Measurements from ENCODE around the gene TRPM7. TPM values are rescaled to one million over a fixed set of nuclear protein-coding genes. Genes with fewer than 3 reads are reported as not detected.
"Not testable (repeated sequence)": the region's sequence is repeated elsewhere in the genome, so short reads cannot be mapped to it uniquely, and the experiment has no call there.

TRPM7 gene
- total RNA-seq, 3 donors from 2014 or later = 42.5 to 46.4 (median 42.6) TPM

DNA sequence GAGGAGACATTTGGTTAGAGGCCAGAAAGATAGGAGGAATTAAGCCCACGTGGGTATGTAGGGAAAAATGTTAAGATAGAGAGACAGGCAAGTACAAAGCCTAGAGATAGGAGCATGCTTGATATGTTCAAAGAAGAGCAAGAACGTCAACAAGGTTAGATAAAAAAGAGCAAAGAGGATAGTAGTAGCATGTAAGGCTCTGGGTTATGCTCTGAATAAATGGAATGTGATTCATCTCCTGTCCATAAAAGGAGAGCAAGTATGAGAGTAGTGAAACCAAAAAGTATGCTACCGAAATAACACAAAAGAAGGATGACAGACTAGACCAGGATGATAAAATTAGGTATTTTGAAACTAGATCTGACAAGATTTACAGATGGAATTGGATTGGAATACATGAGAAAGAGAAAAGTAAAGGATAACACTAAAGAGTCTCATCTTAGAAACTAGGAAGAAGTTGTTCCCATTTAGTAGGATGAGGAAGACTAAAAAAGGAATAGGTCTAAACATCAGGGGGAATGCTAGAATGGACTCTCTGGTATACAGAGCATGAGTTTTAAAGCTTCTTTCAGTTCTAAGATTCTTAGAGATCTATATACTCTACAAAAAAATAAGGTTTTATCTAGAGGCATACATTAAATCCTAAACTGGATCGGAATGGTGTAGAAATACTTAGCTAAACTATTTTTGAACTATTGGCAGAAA is 59.1 kb downstream of the TRPM7 start:
- DNase-seq (no peak), ATAC-seq (peak; percentile 43 to 48)
- Mint-ChIP-seq H3K4me3 (no peak overlapping the region), H3K36me3 (ENCODE audit: insufficient read depth) (peaks cover 35% of the 10 kb centered on the region), H3K27me3 (ENCODE audit: low read depth) (no peaks in the 10 kb centered on the region), H3K9me3 (no peaks in the 10 kb centered on the region), H3K4me1 (ENCODE audit: low read depth) (peaks cover 10% of the 10 kb centered on the region)

- Mint-ChIP-seq H3K27me3 (ENCODE audit: low read depth) (no peaks in the 10 kb centered on the region), H3K36me3 (ENCODE audit: insufficient read depth) (peaks cover 37% of the 10 kb centered on the region), H3K4me1 (ENCODE audit: low read depth) (peaks cover 10% of the 10 kb centered on the region), H3K4me3 (no peak overlapping the region), H3K9me3 (no peaks in the 10 kb centered on the region)
- no peak for ATAC-seq
- no peak for DNase-seq
Measured at GRCh38 chr15:50624616-50625168, 61.9 kb downstream of the TRPM7 start.

DNA sequence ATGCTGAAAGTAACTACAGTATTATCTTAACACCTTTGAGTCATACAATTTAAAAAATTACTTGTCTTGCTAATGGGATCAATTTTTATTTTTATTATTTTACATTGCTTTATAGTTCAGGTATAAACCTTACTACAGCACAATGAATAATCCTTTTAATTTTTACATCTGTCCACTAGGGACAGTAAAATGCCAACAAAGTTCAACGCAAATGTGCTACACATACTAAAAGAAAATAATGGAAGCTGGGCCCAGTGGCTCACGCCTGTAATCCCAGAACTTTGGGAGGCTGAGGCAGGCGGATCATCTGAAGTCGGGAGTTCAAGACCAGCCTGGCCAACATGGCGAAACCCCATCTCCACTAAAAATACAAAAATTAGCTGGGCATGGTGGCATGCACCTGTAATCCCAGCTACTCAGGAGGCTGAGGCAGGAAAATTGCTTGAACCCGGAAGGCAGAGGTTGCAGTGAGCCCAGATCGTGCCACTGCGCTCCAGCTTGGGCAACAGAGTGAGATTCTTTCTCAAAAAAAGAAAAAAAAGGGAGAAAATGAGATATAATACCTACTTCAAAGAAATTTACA is 64.1 kb downstream of the TRPM7 start:
- not testable (repeated sequence) for H3K4me1 Mint-ChIP-seq (ENCODE audit: low read depth); H3K4me3 Mint-ChIP-seq; H3K27me3 Mint-ChIP-seq (ENCODE audit: low read depth); DNase-seq; ATAC-seq; H3K9me3 Mint-ChIP-seq
- H3K36me3 Mint-ChIP-seq (ENCODE audit: insufficient read depth) = peaks cover 31% of the 10 kb centered on the region

DNA sequence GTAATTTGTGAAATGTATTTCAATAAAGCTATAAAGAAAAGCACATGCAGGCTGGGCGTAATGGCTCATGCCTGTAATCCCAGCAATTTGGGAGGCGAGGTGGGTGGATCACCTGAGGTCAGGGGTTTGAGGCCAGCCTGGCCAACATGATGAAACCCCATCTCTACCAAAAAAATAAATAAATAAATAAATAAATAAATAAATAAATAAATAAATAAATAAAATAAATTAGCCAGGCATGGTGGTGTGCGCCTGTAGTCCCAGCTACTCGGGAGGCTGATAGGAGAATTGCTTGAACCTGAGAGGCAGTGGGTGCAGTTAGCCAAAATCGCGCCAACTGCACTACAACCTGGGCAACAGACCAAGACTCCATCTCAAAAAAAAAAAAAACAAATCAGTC is 69.6 kb downstream of the TRPM7 start:
- H3K4me1 Mint-ChIP-seq (ENCODE audit: low read depth); H3K27me3 Mint-ChIP-seq (ENCODE audit: low read depth); ATAC-seq; H3K4me3 Mint-ChIP-seq; H3K9me3 Mint-ChIP-seq; DNase-seq: not testable (repeated sequence)
- H3K36me3 Mint-ChIP-seq (ENCODE audit: insufficient read depth) = peaks cover 19% of the 10 kb centered on the region

- ATAC-seq, H3K9me3 Mint-ChIP-seq: not testable (repeated sequence)
Measured at GRCh38 chr15:50616554-50616953, 70.0 kb downstream of the TRPM7 start.

DNA sequence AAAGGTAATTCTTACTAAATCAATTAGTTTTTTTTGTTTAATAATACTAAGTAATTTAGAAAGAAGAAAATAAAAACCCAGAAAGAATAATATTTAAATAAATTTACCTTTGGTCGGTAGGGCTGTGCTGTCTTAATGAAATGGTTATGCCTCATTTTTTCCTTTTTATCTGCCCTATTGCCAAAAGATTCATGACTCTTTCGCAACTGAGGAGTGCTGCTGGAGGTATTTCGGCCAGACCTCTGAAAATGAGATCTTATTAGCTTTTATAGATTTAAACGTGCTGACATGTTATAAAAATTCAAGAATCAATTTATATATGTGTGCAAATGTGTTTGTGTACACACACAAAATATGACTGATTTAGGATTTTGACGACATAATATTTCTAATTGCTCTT is 73.0 kb downstream of the TRPM7 start:
- no peaks in the 10 kb centered on the region for H3K27me3 Mint-ChIP-seq (ENCODE audit: low read depth)
- ATAC-seq (no peak), DNase-seq (no peak)
- H3K4me3 Mint-ChIP-seq = no peak overlapping the region
- H3K9me3 Mint-ChIP-seq = no peaks in the 10 kb centered on the region
- no peaks in the 10 kb centered on the region for H3K4me1 Mint-ChIP-seq (ENCODE audit: low read depth)
- H3K36me3 Mint-ChIP-seq (ENCODE audit: insufficient read depth) = peaks cover 36% of the 10 kb centered on the region

More at GRCh38 chr15:50616554-50616953, 70.0 kb downstream of the TRPM7 start:
- H3K4me3 Mint-ChIP-seq; H3K27me3 Mint-ChIP-seq (ENCODE audit: low read depth); DNase-seq; H3K4me1 Mint-ChIP-seq (ENCODE audit: low read depth): not testable (repeated sequence)
- H3K36me3 Mint-ChIP-seq (ENCODE audit: insufficient read depth) = peaks cover 24% of the 10 kb centered on the region

GRCh38 chr15:50607129-50607528 is 79.5 kb downstream of the TRPM7 start:
- Mint-ChIP-seq H3K27me3 (ENCODE audit: low read depth) (no peaks in the 10 kb centered on the region), H3K36me3 (ENCODE audit: insufficient read depth) (peaks cover 63% of the 10 kb centered on the region), H3K4me3 (no peak overlapping the region), H3K9me3 (peaks cover 8% of the 10 kb centered on the region), H3K4me1 (ENCODE audit: low read depth) (no peaks in the 10 kb centered on the region)
- ATAC-seq (no peak), DNase-seq (no peak)

DNA sequence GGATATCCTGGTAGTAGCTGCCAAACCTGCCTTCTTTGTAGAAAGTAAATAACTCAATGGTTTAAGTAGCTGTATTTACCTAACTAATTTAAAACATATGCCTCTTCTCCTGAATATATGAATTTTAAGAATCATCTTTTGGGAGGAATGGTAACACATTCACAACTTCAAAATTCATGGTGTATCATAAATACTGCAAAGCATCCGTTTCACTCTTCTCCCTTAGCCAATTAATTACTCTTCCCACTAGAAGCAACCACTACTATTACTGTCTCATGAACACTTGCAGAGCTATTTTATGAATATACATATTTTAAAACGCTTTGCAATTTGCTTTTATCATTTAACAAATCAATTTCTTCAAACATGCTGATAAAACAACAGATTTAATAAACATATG is 81.1 kb downstream of the TRPM7 start:
- H3K9me3 Mint-ChIP-seq = peaks cover 8% of the 10 kb centered on the region
- H3K4me1 Mint-ChIP-seq (ENCODE audit: low read depth) = no peaks in the 10 kb centered on the region
- no peaks in the 10 kb centered on the region for H3K27me3 Mint-ChIP-seq (ENCODE audit: low read depth)
- DNase-seq (no peak), ATAC-seq (no peak)
- peaks cover 53% of the 10 kb centered on the region for H3K36me3 Mint-ChIP-seq (ENCODE audit: insufficient read depth)
- no peak overlapping the region for H3K4me3 Mint-ChIP-seq

DNA sequence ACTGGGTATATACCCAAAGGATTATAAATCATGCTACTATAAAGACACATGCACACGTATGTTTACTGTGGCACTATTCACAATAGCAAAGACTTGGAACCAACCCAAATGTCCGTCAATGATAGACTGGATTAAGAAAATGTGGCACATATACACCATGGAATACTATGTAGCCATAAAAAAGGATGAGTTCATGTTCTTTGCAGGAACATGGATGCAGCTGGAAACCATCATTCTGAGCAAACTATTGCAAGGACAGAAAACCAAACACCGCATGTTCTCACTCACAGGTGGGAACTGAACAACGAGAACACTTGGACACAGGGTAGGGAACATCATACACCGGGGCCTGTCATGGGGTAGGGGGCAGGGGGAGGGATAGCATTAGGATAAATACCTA is 84.6 kb downstream of the TRPM7 start:
- H3K4me1 Mint-ChIP-seq (ENCODE audit: low read depth); DNase-seq; H3K27me3 Mint-ChIP-seq (ENCODE audit: low read depth); H3K9me3 Mint-ChIP-seq; ATAC-seq; H3K4me3 Mint-ChIP-seq: not testable (repeated sequence)
- peaks cover 44% of the 10 kb centered on the region for H3K36me3 Mint-ChIP-seq (ENCODE audit: insufficient read depth)

DNA sequence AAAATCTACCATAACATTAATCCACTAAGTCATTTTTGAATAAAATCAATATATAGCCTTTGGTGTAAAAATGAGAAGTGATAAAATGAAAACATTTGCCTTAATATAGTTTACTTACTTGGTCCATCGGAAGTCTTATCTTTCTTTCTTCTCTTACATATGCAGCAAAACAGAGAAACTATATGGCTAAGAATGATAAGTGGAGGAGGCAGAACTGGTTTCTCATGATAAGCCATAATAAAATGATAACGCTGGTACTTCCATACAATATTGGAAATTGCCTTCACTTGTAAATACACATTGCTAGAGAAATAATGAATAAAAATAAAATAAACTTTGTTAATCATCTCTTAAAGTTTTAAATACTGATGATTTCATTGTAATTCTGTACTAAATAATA is 92.3 kb downstream of the TRPM7 start:
- H3K4me3 Mint-ChIP-seq = no peak overlapping the region
- DNase-seq (no peak), ATAC-seq (no peak)
- no peaks in the 10 kb centered on the region for H3K9me3 Mint-ChIP-seq
- H3K36me3 Mint-ChIP-seq (ENCODE audit: insufficient read depth) = peaks cover 39% of the 10 kb centered on the region
- no peaks in the 10 kb centered on the region for H3K4me1 Mint-ChIP-seq (ENCODE audit: low read depth)
- H3K27me3 Mint-ChIP-seq (ENCODE audit: low read depth) = no peaks in the 10 kb centered on the region

GRCh38 chr15:50593761-50594160 is 92.8 kb downstream of the TRPM7 start:
- H3K9me3 Mint-ChIP-seq = no peaks in the 10 kb centered on the region
- ATAC-seq (no peak), DNase-seq (no peak)
- H3K27me3 Mint-ChIP-seq (ENCODE audit: low read depth) = no peaks in the 10 kb centered on the region
- no peaks in the 10 kb centered on the region for H3K4me1 Mint-ChIP-seq (ENCODE audit: low read depth)
- peaks cover 40% of the 10 kb centered on the region for H3K36me3 Mint-ChIP-seq (ENCODE audit: insufficient read depth)
- H3K4me3 Mint-ChIP-seq = no peak overlapping the region

DNA sequence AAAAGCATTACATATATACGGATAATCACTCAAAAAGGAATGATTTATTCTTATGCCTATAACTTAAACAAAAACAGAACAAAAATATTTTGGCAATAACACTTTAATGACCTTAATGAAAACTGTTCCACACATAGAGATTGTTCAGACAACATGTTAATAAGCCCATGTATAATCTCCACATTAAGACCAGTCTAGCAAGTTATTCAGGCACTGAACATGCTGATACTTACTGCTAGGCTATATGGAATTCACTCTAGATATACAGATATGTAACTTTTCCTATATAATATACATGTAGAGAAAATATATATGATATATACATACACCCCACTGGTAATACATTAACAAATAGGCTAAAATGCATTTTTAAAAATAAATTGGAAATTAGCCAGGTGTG is 96.3 kb downstream of the TRPM7 start:
- no peak for DNase-seq
- H3K4me1 Mint-ChIP-seq (ENCODE audit: low read depth) = no peaks in the 10 kb centered on the region
- H3K4me3 Mint-ChIP-seq = no peak overlapping the region
- no peak for ATAC-seq
- peaks cover 45% of the 10 kb centered on the region for H3K36me3 Mint-ChIP-seq (ENCODE audit: insufficient read depth)
- H3K9me3 Mint-ChIP-seq = no peaks in the 10 kb centered on the region
- H3K27me3 Mint-ChIP-seq (ENCODE audit: low read depth) = no peaks in the 10 kb centered on the region

- no peak overlapping the region for H3K4me3 Mint-ChIP-seq
- H3K9me3 Mint-ChIP-seq = no peaks in the 10 kb centered on the region
- H3K36me3 Mint-ChIP-seq (ENCODE audit: insufficient read depth) = peaks cover 33% of the 10 kb centered on the region
- H3K27me3 Mint-ChIP-seq (ENCODE audit: low read depth) = no peaks in the 10 kb centered on the region
- DNase-seq (no peak), ATAC-seq (no peak)
- H3K4me1 Mint-ChIP-seq (ENCODE audit: low read depth) = no peaks in the 10 kb centered on the region
Measured at GRCh38 chr15:50577492-50577891, 109.1 kb downstream of the TRPM7 start.

GRCh38 chr15:50576166-50576565 is 110.4 kb downstream of the TRPM7 start:
- no peaks in the 10 kb centered on the region for H3K9me3 Mint-ChIP-seq
- peaks cover 24% of the 10 kb centered on the region for H3K36me3 Mint-ChIP-seq (ENCODE audit: insufficient read depth)
- no peak for ATAC-seq
- DNase-seq = no peak
- H3K4me3 Mint-ChIP-seq = no peak overlapping the region
- H3K4me1 Mint-ChIP-seq (ENCODE audit: low read depth) = no peaks in the 10 kb centered on the region
- no peaks in the 10 kb centered on the region for H3K27me3 Mint-ChIP-seq (ENCODE audit: low read depth)

GRCh38 chr15:50573842-50574241 is 112.8 kb downstream of the TRPM7 start:
- H3K4me3 Mint-ChIP-seq; H3K27me3 Mint-ChIP-seq (ENCODE audit: low read depth); H3K4me1 Mint-ChIP-seq (ENCODE audit: low read depth); ATAC-seq; H3K9me3 Mint-ChIP-seq; DNase-seq: not testable (repeated sequence)
- peaks cover 27% of the 10 kb centered on the region for H3K36me3 Mint-ChIP-seq (ENCODE audit: insufficient read depth)
